GM19468 (cell line): ENCODE data around the gene TTF1.

ENCODE experiments used
- ATAC-seq: cut with Tn5 transposase; IDR thresholded peaks from one replicate; pipeline ENCODE4 v1.9.1; 2021; ENCODE audit warnings: mild to moderate bottlenecking, moderate library complexity, moderate number of reproducible peaks; ENCODE audit not compliant: unreplicated experiment; ENCODE audit errors: extremely low read depth

Gene TTF1

GRCh38 chr9:132372177-132373095 lies 34.2 kb downstream of the TTF1 start:
- no peak for ATAC-seq

- no peak for ATAC-seq
Measured at GRCh38 chr9:132370592-132370991, 36.0 kb downstream of the TTF1 start.

GRCh38 chr9:132369421-132369820 lies 37.2 kb downstream of the TTF1 start:
- ATAC-seq, result no peak

GRCh38 chr9:132367613-132368313 lies 38.9 kb downstream of the TTF1 start:
- ATAC-seq, result no peak

GRCh38 chr9:132366481-132366880 lies 40.2 kb downstream of the TTF1 start:
- ATAC-seq, result no peak

GRCh38 chr9:132365986-132366385 lies 40.7 kb downstream of the TTF1 start:
- ATAC-seq, result no peak

GRCh38 chr9:132364068-132364467 lies 42.6 kb downstream of the TTF1 start:
- ATAC-seq, result no peak

GRCh38 chr9:132357764-132358163 lies 48.9 kb downstream of the TTF1 start:
- no peak for ATAC-seq

GRCh38 chr9:132356324-132356924 lies 50.2 kb downstream of the TTF1 start:
- no peak for ATAC-seq

- peak; percentile 76 for ATAC-seq
Measured at GRCh38 chr9:132354637-132355355, 51.8 kb downstream of the TTF1 start, which contains the start of gene SETX. TSS of gene SETX (minus strand) at chr9:132354986. CDS start at chr9:132349428, 5,558 bp downstream.

- no peak for ATAC-seq
Measured at GRCh38 chr9:132351404-132352045, 55.1 kb downstream of the TTF1 start.

GRCh38 chr9:132350861-132351315 lies 55.8 kb downstream of the TTF1 start:
- no peak for ATAC-seq

- no peak for ATAC-seq
Measured at GRCh38 chr9:132348676-132349075, 58.0 kb downstream of the TTF1 start.

GRCh38 chr9:132346177-132346576 lies 60.5 kb downstream of the TTF1 start:
- no peak for ATAC-seq

GRCh38 chr9:132341177-132341840 lies 65.3 kb downstream of the TTF1 start:
- no peak for ATAC-seq

GRCh38 chr9:132334364-132334763 lies 72.3 kb downstream of the TTF1 start:
- ATAC-seq, result no peak

GRCh38 chr9:132333556-132333955 lies 73.1 kb downstream of the TTF1 start:
- no peak for ATAC-seq

- ATAC-seq, result no peak
Measured at GRCh38 chr9:132328580-132328979, 78.1 kb downstream of the TTF1 start.

- ATAC-seq, result no peak
Measured at GRCh38 chr9:132327537-132327936, 79.1 kb downstream of the TTF1 start.
